ENCODE measurements around the gene KCNH8.

DNA sequence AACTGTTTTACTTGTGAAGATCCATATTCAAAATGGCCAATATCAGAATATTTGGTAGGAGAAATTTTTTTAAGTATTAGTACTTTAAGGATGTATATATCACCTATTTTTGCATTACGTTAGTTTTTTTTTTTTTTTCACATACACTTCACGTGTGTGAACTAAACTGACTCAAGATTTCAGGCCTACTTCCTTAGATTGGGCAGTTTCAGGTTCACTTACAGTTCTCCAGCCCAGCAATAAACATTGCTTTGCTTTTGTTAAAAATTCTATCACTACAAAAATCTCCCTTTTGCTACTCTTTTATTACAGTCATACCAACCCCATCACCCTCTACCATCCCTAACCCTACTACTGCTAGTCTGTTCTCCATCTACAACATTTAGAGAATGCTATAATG, 183.6 kb downstream of the KCNH8 start:
- TF ChIP-seq, protein P1, sequence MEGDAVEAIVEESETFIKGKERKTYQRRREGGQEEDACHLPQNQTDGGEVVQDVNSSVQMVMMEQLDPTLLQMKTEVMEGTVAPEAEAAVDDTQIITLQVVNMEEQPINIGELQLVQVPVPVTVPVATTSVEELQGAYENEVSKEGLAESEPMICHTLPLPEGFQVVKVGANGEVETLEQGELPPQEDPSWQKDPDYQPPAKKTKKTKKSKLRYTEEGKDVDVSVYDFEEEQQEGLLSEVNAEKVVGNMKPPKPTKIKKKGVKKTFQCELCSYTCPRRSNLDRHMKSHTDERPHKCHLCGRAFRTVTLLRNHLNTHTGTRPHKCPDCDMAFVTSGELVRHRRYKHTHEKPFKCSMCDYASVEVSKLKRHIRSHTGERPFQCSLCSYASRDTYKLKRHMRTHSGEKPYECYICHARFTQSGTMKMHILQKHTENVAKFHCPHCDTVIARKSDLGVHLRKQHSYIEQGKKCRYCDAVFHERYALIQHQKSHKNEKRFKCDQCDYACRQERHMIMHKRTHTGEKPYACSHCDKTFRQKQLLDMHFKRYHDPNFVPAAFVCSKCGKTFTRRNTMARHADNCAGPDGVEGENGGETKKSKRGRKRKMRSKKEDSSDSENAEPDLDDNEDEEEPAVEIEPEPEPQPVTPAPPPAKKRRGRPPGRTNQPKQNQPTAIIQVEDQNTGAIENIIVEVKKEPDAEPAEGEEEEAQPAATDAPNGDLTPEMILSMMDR (IDR thresholded peaks at IDR 0.05 in 2 of 3, conservative IDR thresholded peaks at IDR 0.05 in 1 of 3; ENCODE audit: borderline replicate concordance in 1 of 3, insufficient read depth in 1 of 3, low read depth in 2 of 3, low read length in 2 of 3): no peak
- TF ChIP-seq SP1 (IDR thresholded peaks at IDR 0.05; ENCODE audit: low read depth) (no peak), MAX (IDR thresholded peaks at IDR 0.05) (no peak), ELF1 (IDR thresholded peaks at IDR 0.05; ENCODE audit: borderline replicate concordance, low read depth) (no peak), EZH2 (IDR thresholded peaks at IDR 0.05) (no peak), JUND (IDR thresholded peaks at IDR 0.05) (no peak), FOSL1 (IDR thresholded peaks at IDR 0.05; ENCODE audit: low read depth) (no peak)

Data from HCT116 (cell line).